ENCODE data around the gene CD27. TPM values are rescaled to one million over a fixed set of nuclear protein-coding genes. Genes with fewer than 3 reads are reported as not detected.
"Not testable (repeated sequence)": the region's sequence is repeated elsewhere in the genome, so short reads cannot be mapped to it uniquely, and the experiment has no call there.

The CD27 gene
- total RNA-seq, 2 experiments from 2014 or later = 175 to 181 TPM

DNA sequence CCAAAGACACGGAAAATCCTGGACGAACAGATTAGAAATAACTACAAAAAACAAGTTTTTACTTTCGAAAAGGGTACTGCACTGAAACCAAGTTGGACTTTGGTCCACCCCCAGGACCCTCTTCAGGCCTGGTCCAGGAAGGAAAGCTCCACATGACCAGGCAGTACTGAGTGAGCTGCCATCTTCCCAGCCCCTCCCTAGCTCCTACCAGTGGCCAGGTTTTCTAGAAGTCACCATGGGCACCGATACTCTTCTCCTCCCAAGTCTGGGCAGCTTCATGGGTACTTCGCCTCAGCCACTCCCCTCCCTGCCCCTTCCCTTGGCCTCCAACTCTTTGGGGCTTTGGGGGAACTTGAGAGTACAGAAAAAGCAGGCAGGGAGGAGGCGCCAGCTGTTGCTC lies 19.1 kb downstream of the CD27 start:
- DNase-seq = no peak
- Mint-ChIP-seq H3K36me3 (peaks cover 95% of the 10 kb centered on the region), H3K9me3 (peaks cover 5% of the 10 kb centered on the region), H3K4me3 (peak overlapping the region; percentile 84), H3K27me3 (no peaks in the 10 kb centered on the region), H3K4me1 (peaks cover 87% of the 10 kb centered on the region), H3K27ac (peak overlapping the region; percentile 93)

DNA sequence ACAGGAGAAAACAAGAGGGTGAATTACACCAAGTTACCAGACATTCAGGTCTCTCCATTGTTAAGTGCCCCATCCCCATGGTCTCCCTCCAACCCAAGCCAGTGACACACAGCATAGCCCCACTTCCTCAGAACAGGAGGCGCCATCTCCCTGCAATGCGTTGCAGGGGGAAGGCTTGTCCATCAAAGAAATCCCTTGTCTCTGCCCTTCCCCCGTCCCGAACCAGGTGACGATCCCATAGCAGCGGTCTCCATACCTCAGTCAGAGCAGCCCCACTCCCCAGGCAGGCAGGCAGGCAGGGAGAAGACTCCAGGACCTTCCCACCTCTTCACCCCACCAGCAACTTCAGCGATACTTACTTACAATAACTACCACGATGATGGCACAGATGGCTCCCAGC lies 19.8 kb downstream of the CD27 start:
- Mint-ChIP-seq H3K27ac (peak overlapping the region; percentile 93), H3K27me3 (no peaks in the 10 kb centered on the region), H3K36me3 (peaks cover 95% of the 10 kb centered on the region), H3K4me1 (peaks cover 87% of the 10 kb centered on the region), H3K4me3 (peak overlapping the region; percentile 84), H3K9me3 (peaks cover 5% of the 10 kb centered on the region)
- DNase-seq = no peak

- peak; percentile 28 for DNase-seq
- peak overlapping the region; percentile 58 for H3K4me3 Mint-ChIP-seq
- peaks cover 95% of the 10 kb centered on the region for H3K36me3 Mint-ChIP-seq
- peak overlapping the region; percentile 88 for H3K27ac Mint-ChIP-seq
- no peaks in the 10 kb centered on the region for H3K27me3 Mint-ChIP-seq
- H3K4me1 Mint-ChIP-seq = peaks cover 83% of the 10 kb centered on the region
- peaks cover 5% of the 10 kb centered on the region for H3K9me3 Mint-ChIP-seq
Observed at GRCh38 chr12:6465467-6466183, 20.9 kb downstream of the CD27 start.

GRCh38 chr12:6466184-6466573 lies 21.4 kb downstream of the CD27 start:
- Mint-ChIP-seq H3K27me3 (no peaks in the 10 kb centered on the region), H3K9me3 (peaks cover 5% of the 10 kb centered on the region), H3K27ac (peak overlapping the region; percentile 88), H3K4me3 (peak overlapping the region; percentile 93), H3K36me3 (peaks cover 89% of the 10 kb centered on the region), H3K4me1 (peaks cover 81% of the 10 kb centered on the region)
- DNase-seq = no peak

DNA sequence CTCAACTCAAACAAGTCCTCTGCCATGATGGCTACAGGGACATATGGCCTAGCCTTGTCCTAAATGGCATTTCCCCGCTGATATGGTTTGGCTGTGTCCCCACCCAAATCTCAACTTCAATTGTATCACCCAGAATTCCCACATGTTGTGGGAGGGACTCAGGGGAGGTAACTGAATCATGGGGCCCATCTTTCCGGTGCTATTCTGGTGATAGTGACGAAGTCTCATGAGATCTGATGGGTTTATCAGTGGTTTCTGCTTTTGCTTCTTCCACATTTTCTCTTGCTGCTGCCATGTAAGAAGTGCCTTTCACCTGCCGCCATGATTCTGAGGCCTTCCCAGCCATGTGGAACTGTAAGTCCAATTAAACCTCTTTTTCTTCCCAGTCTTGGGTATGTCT lies 22.0 kb downstream of the CD27 start:
- H3K27me3 Mint-ChIP-seq, H3K9me3 Mint-ChIP-seq, DNase-seq: not testable (repeated sequence)
- Mint-ChIP-seq H3K4me3 (peak overlapping the region; percentile 93), H3K27ac (peak overlapping the region; percentile 88), H3K36me3 (peaks cover 83% of the 10 kb centered on the region), H3K4me1 (peaks cover 78% of the 10 kb centered on the region)

GRCh38 chr12:6467571-6468282 lies 23.0 kb downstream of the CD27 start:
- peaks cover 74% of the 10 kb centered on the region for H3K36me3 Mint-ChIP-seq
- H3K4me1 Mint-ChIP-seq = peaks cover 73% of the 10 kb centered on the region
- not testable (repeated sequence) for H3K27me3 Mint-ChIP-seq, H3K9me3 Mint-ChIP-seq, DNase-seq
- peak overlapping the region; percentile 88 for H3K27ac Mint-ChIP-seq
- peak overlapping the region; percentile 93 for H3K4me3 Mint-ChIP-seq

DNA sequence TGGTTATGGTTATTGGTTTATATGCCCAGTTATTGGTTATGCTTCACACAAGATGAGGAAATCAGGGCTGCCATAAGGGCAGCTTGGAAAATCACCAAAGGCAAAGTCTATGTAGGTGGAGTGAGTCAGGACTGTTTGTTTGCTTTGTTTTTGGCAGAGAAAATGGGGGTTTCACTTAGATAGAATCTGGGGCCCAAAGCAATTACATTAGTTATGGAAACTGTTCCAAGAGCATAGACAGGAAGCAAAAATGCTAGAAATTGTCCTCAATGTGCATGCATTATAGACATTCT lies 23.5 kb downstream of the CD27 start:
- Mint-ChIP-seq H3K27me3 (no peaks in the 10 kb centered on the region), H3K9me3 (peaks cover 5% of the 10 kb centered on the region), H3K4me3 (peak overlapping the region; percentile 93), H3K27ac (peak overlapping the region; percentile 88), H3K36me3 (peaks cover 69% of the 10 kb centered on the region), H3K4me1 (peaks cover 68% of the 10 kb centered on the region)
- no peak for DNase-seq

DNA sequence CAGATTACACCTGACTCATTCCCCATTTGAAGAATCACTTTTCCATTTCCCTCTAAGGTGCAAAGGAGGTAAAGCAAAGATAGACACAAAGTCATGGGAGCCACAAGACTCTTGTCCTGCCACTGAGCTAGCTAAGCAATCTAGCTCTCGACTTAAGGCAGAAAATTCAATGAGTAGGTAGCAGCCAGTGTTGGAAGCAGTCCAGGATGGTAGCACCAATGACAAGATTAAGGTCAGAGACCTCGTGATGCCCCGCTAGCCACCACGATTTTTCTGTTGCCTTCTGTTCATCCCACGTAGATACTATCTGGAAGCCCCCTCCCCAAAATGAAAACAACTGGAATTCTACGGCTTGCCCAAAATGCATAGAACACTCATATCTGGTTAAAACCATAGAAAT lies 24.3 kb downstream of the CD27 start:
- DNase-seq = no peak
- H3K9me3 Mint-ChIP-seq = peaks cover 5% of the 10 kb centered on the region
- H3K4me3 Mint-ChIP-seq = peak overlapping the region; percentile 93
- H3K4me1 Mint-ChIP-seq = peaks cover 60% of the 10 kb centered on the region
- peak overlapping the region; percentile 88 for H3K27ac Mint-ChIP-seq
- H3K36me3 Mint-ChIP-seq = peaks cover 61% of the 10 kb centered on the region
- H3K27me3 Mint-ChIP-seq = no peaks in the 10 kb centered on the region

GRCh38 chr12:6469609-6470374 lies 25.0 kb downstream of the CD27 start:
- H3K4me1 Mint-ChIP-seq = peaks cover 53% of the 10 kb centered on the region
- no peak for DNase-seq
- H3K27me3 Mint-ChIP-seq = no peaks in the 10 kb centered on the region
- peak overlapping the region; percentile 88 for H3K27ac Mint-ChIP-seq
- peaks cover 54% of the 10 kb centered on the region for H3K36me3 Mint-ChIP-seq
- peaks cover 5% of the 10 kb centered on the region for H3K9me3 Mint-ChIP-seq
- H3K4me3 Mint-ChIP-seq = peak overlapping the region; percentile 93

GRCh38 chr12:6470375-6471163 lies 25.8 kb downstream of the CD27 start, which contains the start of gene VAMP1:
Gene VAMP1 (minus strand): TSS chr12:6470677. CDS start chr12:6470531, 146 bp downstream.
- peak; percentile 99 for DNase-seq
- Mint-ChIP-seq H3K4me1 (peaks cover 48% of the 10 kb centered on the region), H3K27ac (peak within 1 kb of the TSS; percentile 88), H3K9me3 (peaks cover 6% of the 10 kb centered on the region), H3K36me3 (peaks cover 49% of the 10 kb centered on the region), H3K4me3 (peak within 1 kb of the TSS; percentile 93), H3K27me3 (no peaks in the 10 kb centered on the region)

GRCh38 chr12:6471989-6472360 lies 27.2 kb downstream of the CD27 start:
- H3K4me3 Mint-ChIP-seq = no peak overlapping the region
- H3K4me1 Mint-ChIP-seq = peaks cover 34% of the 10 kb centered on the region
- no peak for DNase-seq
- H3K9me3 Mint-ChIP-seq = peaks cover 5% of the 10 kb centered on the region
- peaks cover 35% of the 10 kb centered on the region for H3K36me3 Mint-ChIP-seq
- no peak overlapping the region for H3K27ac Mint-ChIP-seq
- no peaks in the 10 kb centered on the region for H3K27me3 Mint-ChIP-seq

- DNase-seq = no peak
- Mint-ChIP-seq H3K4me3 (no peak overlapping the region), H3K4me1 (peaks cover 29% of the 10 kb centered on the region), H3K36me3 (peaks cover 30% of the 10 kb centered on the region), H3K27ac (no peak overlapping the region), H3K9me3 (peaks cover 1% of the 10 kb centered on the region), H3K27me3 (no peaks in the 10 kb centered on the region)
Observed at GRCh38 chr12:6472491-6472890, 27.7 kb downstream of the CD27 start.

- not testable (repeated sequence) for H3K4me3 Mint-ChIP-seq, H3K36me3 Mint-ChIP-seq, H3K9me3 Mint-ChIP-seq, H3K27me3 Mint-ChIP-seq, DNase-seq, H3K27ac Mint-ChIP-seq
- H3K4me1 Mint-ChIP-seq = peaks cover 12% of the 10 kb centered on the region
Observed at GRCh38 chr12:6475233-6475975, 30.6 kb downstream of the CD27 start.

GRCh38 chr12:6476489-6476888 lies 31.7 kb downstream of the CD27 start:
- no peaks in the 10 kb centered on the region for H3K36me3 Mint-ChIP-seq
- peaks cover 1% of the 10 kb centered on the region for H3K9me3 Mint-ChIP-seq
- H3K27ac Mint-ChIP-seq = no peak overlapping the region
- H3K27me3 Mint-ChIP-seq = no peaks in the 10 kb centered on the region
- no peak overlapping the region for H3K4me3 Mint-ChIP-seq
- H3K4me1 Mint-ChIP-seq = peaks cover 5% of the 10 kb centered on the region
- no peak for DNase-seq

Measured in activated naive CD8-positive, alpha-beta T cell treated with anti-CD3 and anti-CD28 coated beads for 36 hours (primary cell).